ENCODE measurements around the gene GPR156.

DNA sequence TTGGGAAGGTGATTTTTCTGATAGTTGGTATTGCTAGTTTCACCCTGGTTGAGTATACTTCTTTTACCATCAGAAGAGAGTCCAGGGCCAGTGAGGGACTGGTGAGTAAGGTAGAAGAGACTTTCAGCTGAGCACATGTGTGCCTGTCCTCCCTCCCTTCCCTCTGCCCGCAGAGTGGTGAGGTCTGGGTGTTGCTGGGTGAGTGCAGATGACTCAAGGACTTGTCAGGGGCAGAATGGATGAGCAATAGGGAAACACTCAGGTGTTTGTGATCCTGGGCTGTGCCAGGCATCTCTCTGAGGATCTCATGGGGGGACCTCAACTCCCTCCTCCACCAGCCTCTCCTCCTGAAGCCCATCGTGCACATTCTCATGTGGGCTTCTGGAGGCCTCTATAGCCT is 114.8 kb downstream of the GPR156 start:
- no peak for TF ChIP-seq MAX (IDR thresholded peaks at IDR 0.05; ENCODE audit: low read depth, low read length)
- no peak for TF ChIP-seq NFYB (IDR thresholded peaks at IDR 0.05; ENCODE audit: insufficient read depth, low read depth, low read length)
- TF ChIP-seq JUND (IDR thresholded peaks at IDR 0.05; ENCODE audit: low read depth, low read length): no peak
- no peak for TF ChIP-seq SIN3A (IDR thresholded peaks at IDR 0.05; ENCODE audit: low read depth, low read length)
- TF ChIP-seq CBX5 (IDR thresholded peaks at IDR 0.05; ENCODE audit: low read depth): no peak
- TF ChIP-seq, protein P1, sequence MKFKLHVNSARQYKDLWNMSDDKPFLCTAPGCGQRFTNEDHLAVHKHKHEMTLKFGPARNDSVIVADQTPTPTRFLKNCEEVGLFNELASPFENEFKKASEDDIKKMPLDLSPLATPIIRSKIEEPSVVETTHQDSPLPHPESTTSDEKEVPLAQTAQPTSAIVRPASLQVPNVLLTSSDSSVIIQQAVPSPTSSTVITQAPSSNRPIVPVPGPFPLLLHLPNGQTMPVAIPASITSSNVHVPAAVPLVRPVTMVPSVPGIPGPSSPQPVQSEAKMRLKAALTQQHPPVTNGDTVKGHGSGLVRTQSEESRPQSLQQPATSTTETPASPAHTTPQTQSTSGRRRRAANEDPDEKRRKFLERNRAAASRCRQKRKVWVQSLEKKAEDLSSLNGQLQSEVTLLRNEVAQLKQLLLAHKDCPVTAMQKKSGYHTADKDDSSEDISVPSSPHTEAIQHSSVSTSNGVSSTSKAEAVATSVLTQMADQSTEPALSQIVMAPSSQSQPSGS (IDR thresholded peaks at IDR 0.05; ENCODE audit: low read length): no peak
- no peak for TF ChIP-seq POLR2AphosphoS5 (IDR thresholded peaks at IDR 0.05; ENCODE audit: low read length)
- no peak for TF ChIP-seq POLR2A (IDR thresholded peaks at IDR 0.05; ENCODE audit: low read depth, low read length)
- no peak for TF ChIP-seq HDAC2 (IDR thresholded peaks at IDR 0.05)
- TF ChIP-seq EZH2 (IDR thresholded peaks at IDR 0.05; ENCODE audit: borderline replicate concordance, control insufficient read depth, low read depth, low read length): no peak
- TF ChIP-seq, protein P2, sequence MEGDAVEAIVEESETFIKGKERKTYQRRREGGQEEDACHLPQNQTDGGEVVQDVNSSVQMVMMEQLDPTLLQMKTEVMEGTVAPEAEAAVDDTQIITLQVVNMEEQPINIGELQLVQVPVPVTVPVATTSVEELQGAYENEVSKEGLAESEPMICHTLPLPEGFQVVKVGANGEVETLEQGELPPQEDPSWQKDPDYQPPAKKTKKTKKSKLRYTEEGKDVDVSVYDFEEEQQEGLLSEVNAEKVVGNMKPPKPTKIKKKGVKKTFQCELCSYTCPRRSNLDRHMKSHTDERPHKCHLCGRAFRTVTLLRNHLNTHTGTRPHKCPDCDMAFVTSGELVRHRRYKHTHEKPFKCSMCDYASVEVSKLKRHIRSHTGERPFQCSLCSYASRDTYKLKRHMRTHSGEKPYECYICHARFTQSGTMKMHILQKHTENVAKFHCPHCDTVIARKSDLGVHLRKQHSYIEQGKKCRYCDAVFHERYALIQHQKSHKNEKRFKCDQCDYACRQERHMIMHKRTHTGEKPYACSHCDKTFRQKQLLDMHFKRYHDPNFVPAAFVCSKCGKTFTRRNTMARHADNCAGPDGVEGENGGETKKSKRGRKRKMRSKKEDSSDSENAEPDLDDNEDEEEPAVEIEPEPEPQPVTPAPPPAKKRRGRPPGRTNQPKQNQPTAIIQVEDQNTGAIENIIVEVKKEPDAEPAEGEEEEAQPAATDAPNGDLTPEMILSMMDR (IDR thresholded peaks at IDR 0.05 in 2 of 3, conservative IDR thresholded peaks at IDR 0.05 in 1 of 3; ENCODE audit: control insufficient read depth in 2 of 3, extremely low read depth in 1 of 3, insufficient read depth in 1 of 3, low read depth in 3 of 3, low read length in 3 of 3): no peak
- no peak for TF ChIP-seq SMC3 (IDR thresholded peaks at IDR 0.05; ENCODE audit: borderline replicate concordance, low read length)

Measured in GM12878 (cell line).